GM19468 (cell line): ENCODE data around the gene GPR32.
A peak's percentile ranks its signal among the peaks of the same experiment; 100 is the strongest.
"Not testable (repeated sequence)": the region's sequence is repeated elsewhere in the genome, so short reads cannot be mapped to it uniquely, and the experiment has no call there.

Experiments
- ATAC-seq: cut with Tn5 transposase; IDR thresholded peaks from one replicate; pipeline ENCODE4 v1.9.1; 2021; ENCODE audit warnings: mild to moderate bottlenecking, moderate library complexity, moderate number of reproducible peaks; ENCODE audit not compliant: unreplicated experiment; ENCODE audit errors: extremely low read depth

Gene GPR32

DNA sequence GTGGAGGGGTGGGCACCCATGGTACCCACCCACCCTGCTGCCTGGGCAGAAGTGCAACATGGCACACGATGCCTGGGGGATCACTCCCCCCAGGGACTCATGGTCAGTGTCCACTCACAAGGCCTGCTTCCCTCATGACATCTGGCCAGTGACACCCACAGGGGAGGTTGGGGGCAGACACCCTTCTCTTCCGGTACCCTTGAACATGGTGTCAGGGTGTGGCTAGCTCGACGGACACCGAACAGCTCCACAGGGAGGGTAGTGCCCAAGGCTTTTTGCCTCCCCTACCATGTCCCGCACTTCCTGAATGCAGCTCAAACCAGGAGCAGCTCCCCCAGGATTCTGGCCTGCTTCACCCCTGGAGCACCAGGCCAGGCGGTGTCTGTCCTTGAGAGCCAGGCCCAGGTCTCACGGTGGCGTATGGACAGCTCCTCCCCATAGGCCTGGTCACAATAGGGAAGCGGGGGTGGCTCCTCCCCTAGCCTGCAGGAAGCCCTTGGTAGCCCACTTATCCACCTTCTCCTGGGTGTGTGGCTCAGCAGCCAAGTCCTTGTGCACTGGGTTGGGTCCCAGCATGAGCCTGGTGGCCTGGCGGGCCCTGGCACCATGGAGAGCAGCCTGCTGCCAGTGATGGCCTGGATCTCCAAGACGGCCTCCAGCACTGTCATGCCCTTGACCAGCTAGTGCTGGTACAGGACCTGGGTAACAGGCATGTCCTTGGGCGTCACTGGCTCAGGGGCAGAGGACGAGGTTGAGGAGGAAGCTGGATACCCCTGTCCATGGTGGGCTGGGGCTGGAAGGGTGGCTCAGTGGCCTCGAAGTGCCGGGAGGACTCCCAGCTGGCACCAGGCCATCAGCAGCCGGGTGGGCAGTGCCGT lies 27.8 kb downstream of the GPR32 start:
- ATAC-seq = no peak

DNA sequence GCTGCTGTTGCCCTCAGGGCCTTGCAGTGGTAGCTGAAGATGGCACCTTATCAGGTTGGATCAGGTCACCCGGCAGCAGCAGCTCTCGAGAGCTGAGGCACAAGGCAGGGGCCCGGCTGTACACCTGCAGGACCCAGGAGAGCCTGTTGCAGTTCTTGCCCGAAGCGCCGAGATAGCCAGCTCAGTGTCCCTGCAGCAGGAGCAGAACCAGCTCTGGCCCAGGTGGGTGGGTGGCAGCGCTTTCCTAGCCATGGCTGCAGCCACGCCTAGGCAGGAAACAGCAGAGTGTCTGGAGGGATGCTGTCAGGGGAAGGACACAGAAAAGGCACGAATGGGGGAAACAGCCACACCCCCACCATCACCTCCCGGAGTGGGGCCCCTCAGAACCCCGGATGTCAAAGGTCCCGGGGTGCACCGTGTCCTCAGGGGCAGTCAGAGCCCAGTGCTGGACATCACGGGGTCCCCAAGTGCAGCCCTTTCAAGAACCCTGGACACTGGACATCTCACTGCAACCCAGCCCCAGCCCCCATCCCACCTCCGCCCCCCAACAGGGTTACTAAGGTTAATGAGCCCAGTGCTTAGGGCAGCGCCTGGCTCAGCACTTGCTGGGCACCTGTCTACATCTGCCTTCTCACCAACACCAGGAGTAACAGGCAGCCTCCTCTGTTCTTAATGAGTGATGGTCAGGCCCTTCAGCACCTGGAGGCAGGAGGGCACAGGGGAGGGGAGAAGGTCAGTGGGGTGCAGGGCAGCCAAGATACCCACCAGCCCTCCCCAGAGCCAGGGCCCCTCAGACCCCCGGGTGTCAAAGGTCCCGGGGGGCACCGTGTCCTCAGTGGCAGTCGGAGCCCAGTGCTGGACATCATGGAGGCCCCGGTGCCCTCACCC lies 28.6 kb downstream of the GPR32 start:
- no peak for ATAC-seq

- no peak for ATAC-seq
These were observed 29.2 kb downstream of the GPR32 start for GRCh38 chr19:50799547-50799851.

- ATAC-seq = no peak
These were observed 30.8 kb downstream of the GPR32 start for GRCh38 chr19:50801107-50801506.

- peak; percentile 9 for ATAC-seq
These were observed 33.6 kb downstream of the GPR32 start for GRCh38 chr19:50803633-50804419.

- peak; percentile 63 for ATAC-seq
These were observed 34.4 kb downstream of the GPR32 start for GRCh38 chr19:50804420-50805272.

- ATAC-seq = no peak
These were observed 38.6 kb downstream of the GPR32 start for GRCh38 chr19:50808856-50809255.

DNA sequence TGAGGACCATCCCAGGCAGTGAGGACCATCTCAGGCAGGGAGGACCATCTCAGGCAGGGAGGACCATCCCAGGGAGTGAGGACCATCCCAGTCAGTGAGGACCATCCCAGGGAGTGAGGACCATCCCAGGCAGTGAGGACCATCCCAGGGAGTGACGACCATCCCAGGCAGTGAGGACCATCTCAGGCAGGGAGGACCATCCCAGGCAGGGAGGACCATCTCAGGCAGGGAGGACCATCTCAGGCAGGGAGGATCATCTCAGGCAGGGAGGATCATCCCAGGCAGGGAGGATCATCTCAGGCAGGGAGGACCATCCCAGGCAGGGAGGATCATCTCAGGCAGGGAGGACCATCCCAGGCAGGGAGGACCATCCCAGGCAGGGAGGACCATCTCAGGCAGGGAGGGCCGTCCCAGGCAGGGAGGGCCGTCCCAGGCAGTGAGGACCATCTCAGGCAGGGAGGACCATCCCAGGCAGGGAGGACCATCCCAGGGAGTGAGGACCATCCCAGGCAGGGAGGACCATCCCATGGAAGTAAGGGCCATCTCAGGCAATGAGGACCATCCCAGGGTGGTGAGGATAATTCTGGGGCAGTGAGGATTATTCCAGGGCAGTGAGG lies 41.5 kb downstream of the GPR32 start:
- not testable (repeated sequence) for ATAC-seq

- no peak for ATAC-seq
These were observed 42.2 kb downstream of the GPR32 start for GRCh38 chr19:50812474-50812873.

GRCh38 chr19:50814883-50815282 lies 44.6 kb downstream of the GPR32 start:
- ATAC-seq = no peak

DNA sequence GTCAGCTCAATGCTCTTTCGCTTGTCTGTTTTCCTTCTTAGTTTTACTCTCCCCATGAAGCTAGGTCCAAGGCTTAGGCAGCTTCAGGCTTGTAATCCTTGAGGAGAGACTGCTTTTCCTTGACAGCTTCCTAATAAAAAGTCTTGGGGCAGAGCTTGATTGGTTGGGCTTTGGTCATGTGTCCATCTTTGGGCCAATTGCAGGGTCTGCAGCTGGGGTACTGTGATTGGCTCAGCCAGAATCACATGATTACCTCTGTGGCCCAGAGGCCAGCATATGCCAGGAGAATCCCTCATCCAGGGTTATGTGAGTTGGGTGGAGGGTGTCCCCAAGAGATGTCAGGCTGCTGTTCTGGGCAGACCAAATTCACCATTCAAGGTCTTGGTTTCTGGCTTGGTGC lies 45.2 kb downstream of the GPR32 start:
- no peak for ATAC-seq

GRCh38 chr19:50817941-50818858 lies 47.9 kb downstream of the GPR32 start:
- no peak for ATAC-seq

DNA sequence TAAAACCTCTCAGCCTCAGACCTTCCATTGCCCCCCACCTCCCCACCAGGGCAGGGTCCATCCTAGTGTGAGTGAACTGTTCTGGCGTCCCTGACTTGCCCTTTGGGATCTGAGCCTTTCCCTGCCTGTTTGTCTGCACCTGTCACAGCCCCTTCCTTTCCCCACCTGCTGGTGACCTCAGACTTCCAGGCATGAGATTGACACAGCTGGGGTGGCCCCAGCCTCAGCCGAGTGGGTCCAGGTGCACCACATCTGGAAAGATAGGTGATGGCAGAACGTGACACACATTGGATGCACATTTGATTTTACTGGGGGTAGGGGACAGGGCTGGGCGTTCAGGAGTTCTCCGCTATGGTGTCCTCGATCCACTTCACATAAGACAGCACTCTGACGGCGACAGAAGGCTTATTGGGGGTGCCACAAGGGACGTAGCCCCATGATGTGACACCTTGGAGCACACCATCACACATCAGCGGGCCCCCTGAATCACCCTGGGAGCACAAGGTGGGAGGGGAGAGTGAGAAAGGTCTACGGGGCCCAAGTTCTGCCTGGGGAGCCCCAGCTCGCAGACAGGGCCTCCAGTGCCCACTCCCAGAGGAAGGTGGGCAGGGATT lies 48.7 kb downstream of the GPR32 start:
- ATAC-seq = no peak

DNA sequence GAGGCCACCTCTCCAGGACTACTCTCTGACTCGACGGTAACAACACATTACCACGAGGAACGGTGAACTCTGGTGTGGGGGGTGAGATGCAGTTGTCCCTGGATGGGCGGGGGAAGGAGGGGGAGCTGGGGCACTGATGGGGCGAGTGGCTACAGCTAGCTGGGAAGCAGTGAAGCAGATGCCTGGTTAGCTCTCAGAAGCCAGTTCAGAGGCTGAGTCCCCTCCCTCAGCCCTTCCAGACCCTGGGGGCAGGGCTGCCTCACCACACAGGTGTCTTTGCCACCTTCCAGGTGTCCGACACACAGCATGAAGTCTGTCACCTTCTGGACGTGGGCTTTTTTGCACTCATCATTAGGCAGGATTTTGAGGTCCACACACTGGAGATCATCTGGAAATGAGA lies 49.4 kb downstream of the GPR32 start:
- ATAC-seq = no peak

GRCh38 chr19:50820086-50820485 lies 49.8 kb downstream of the GPR32 start:
- ATAC-seq = no peak

DNA sequence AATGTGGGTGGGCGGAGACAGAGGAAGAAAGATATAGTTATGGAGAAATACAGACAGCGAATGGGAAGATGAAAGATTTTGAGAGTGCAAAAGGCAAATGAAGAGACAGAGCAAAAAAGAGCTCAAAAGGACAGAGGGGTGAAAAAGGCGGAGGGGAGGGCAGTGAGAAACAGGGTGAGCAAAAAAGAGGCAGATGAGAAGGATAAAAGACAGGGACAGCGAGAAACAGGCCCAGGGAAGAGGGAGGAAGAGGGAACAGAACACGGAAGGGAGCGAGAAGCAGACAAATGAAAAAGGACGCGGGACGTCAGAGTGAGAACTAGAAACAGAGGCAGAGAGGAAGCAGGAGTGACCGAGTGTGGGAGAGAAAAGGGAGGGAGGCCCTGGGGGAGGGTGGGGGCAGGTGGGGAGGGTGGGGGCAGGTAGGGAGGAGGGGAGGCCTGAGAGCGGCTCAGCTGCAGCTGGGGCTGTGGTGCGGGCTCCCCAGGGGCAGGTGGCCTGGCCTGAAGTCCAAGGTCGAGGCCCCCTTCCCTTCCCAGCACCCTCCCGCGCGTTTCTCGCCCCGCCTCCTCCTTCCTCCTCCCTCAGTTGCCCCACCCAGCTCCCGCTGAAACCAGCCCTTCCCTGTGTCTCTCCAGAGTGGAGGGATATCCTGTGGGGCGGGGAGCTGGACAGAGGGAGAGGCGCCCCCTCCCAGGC lies 50.4 kb downstream of the GPR32 start:
- no peak for ATAC-seq

- no peak for ATAC-seq
These were observed 51.0 kb downstream of the GPR32 start for GRCh38 chr19:50821248-50821612.
